ENCODE data around the gene SF1. TPM values are rescaled to one million over a fixed set of nuclear protein-coding genes. Genes with fewer than 3 reads are reported as not detected.

SF1 gene
- total RNA-seq, 1 donor = 114 TPM

- Histone ChIP-seq H3K9me3 (ENCODE audit: low read depth, low read length) (no peaks in the 10 kb centered on the region), H3K4me3 (ENCODE audit: insufficient read depth, low read length) (peak overlapping the region; percentile 77), H3K27me3 (ENCODE audit: insufficient read depth, low read length) (no peaks in the 10 kb centered on the region), H4K20me1 (ENCODE audit: insufficient read depth, low read length) (peaks cover 6% of the 10 kb centered on the region), H3K27ac (ENCODE audit: low read depth, low read length) (no peak overlapping the region), H3K4me1 (ENCODE audit: insufficient read depth, low read length) (peaks cover 7% of the 10 kb centered on the region), H3K36me3 (ENCODE audit: insufficient read depth, low read length) (peaks cover 32% of the 10 kb centered on the region), H3K79me2 (ENCODE audit: insufficient read depth, low read length) (no peaks in the 10 kb centered on the region), H2AFZ (ENCODE audit: low read length) (no peak overlapping the region), H3K4me2 (ENCODE audit: insufficient read depth, low read length) (peak overlapping the region; percentile 79)
- peak; percentile 87 for DNase-seq (ENCODE audit: insufficient read length, low spot score, missing footprints)
- no peak for TF ChIP-seq CTCF (IDR thresholded peaks at IDR 0.05; ENCODE audit: extremely low read depth, low read depth, low read length)
Observed at GRCh38 chr11:64802370-64803157, 24.2 kb upstream of the SF1 start.

DNA sequence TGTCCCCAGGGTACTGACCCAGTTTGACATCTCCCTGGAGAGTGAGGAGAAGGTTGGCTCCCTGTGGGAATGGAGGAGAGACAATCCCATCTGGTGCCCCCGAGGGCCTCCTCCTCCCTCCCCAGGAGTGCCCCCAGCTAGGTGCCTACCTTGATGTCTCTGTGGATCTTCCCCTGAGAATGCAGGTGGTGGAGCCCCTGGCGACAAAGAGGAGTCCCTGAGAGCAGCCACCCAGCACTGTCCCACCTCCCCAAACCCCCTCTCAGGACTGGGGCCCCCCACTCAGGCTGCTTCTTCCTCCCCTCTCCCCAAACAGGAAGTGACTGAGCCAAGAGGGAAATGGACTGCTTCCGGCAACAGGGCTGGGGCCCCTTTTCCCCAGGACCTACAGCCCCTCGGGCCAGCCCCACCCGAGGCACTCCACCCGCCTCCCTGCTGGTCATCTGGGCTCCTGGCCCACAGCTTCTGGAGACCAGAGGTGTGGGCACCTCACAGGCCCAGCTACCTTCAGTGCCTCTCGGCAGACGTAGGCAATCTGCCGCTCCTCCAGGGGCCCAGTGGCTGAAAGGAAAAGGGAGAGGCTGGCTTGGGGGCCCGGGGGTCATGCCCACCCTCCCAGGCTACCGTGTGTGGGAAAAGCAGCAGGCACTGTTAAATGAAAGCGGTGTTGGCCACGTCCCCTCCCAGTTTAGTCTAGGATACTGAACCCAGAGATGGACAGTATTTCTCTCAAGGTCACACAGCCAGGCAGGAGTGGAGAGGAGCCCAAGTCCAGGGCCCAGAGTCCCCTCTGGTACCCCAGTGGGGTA lies 23.4 kb upstream of the SF1 start:
- peaks cover 25% of the 10 kb centered on the region for H3K36me3 ChIP-seq (ENCODE audit: insufficient read depth, low read length)
- H3K27me3 ChIP-seq (ENCODE audit: insufficient read depth, low read length) = no peaks in the 10 kb centered on the region
- peak overlapping the region; percentile 79 for H3K4me2 ChIP-seq (ENCODE audit: insufficient read depth, low read length)
- H3K9me3 ChIP-seq (ENCODE audit: low read depth, low read length) = no peaks in the 10 kb centered on the region
- peak; percentile 82 for DNase-seq (ENCODE audit: insufficient read length, low spot score, missing footprints)
- no peak overlapping the region for H2AFZ ChIP-seq (ENCODE audit: low read length)
- H3K4me3 ChIP-seq (ENCODE audit: insufficient read depth, low read length) = no peak overlapping the region
- TF ChIP-seq CTCF (IDR thresholded peaks at IDR 0.05; ENCODE audit: extremely low read depth, low read depth, low read length) = no peak
- H3K27ac ChIP-seq (ENCODE audit: low read depth, low read length) = no peak overlapping the region
- H3K4me1 ChIP-seq (ENCODE audit: insufficient read depth, low read length) = peaks cover 7% of the 10 kb centered on the region
- peaks cover 6% of the 10 kb centered on the region for H4K20me1 ChIP-seq (ENCODE audit: insufficient read depth, low read length)
- H3K79me2 ChIP-seq (ENCODE audit: insufficient read depth, low read length) = no peaks in the 10 kb centered on the region

DNA sequence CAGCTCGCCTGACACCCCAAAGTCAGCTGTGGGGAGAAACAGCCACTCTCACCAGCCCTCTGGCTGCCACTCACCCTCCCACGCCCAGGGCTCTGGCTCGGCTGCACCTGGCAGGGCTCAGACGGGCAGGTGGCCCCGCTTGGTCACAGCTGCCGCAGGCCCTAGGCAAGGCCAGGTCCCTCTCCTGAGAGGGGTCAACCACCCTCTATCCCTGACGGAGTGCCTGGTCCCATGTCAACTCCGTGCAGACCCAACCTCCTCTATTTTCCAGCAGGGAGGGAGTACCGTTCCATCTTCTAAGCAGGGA lies 22.8 kb upstream of the SF1 start:
- no peak overlapping the region for H3K4me3 ChIP-seq (ENCODE audit: insufficient read depth, low read length)
- no peak for TF ChIP-seq CTCF (IDR thresholded peaks at IDR 0.05; ENCODE audit: extremely low read depth, low read depth, low read length)
- H3K4me2 ChIP-seq (ENCODE audit: insufficient read depth, low read length) = no peak overlapping the region
- peaks cover 6% of the 10 kb centered on the region for H4K20me1 ChIP-seq (ENCODE audit: insufficient read depth, low read length)
- H3K4me1 ChIP-seq (ENCODE audit: insufficient read depth, low read length) = peaks cover 7% of the 10 kb centered on the region
- H3K27ac ChIP-seq (ENCODE audit: low read depth, low read length) = no peak overlapping the region
- no peaks in the 10 kb centered on the region for H3K27me3 ChIP-seq (ENCODE audit: insufficient read depth, low read length)
- H3K9me3 ChIP-seq (ENCODE audit: low read depth, low read length) = no peaks in the 10 kb centered on the region
- peak; percentile 65 for DNase-seq (ENCODE audit: insufficient read length, low spot score, missing footprints)
- H3K79me2 ChIP-seq (ENCODE audit: insufficient read depth, low read length) = no peaks in the 10 kb centered on the region
- H3K36me3 ChIP-seq (ENCODE audit: insufficient read depth, low read length) = peaks cover 24% of the 10 kb centered on the region
- H2AFZ ChIP-seq (ENCODE audit: low read length) = no peak overlapping the region

All from osteoblast (primary cell).